K562 (cell line): ENCODE data around the gene GFOD1. TPM values are rescaled to one million over a fixed set of nuclear protein-coding genes. Genes with fewer than 3 reads are reported as not detected.

Experiments
- ARID1B ChIP-seq: fragments of 450-650 bp; IDR thresholded peaks from 2 replicates; pipeline ENCODE4 v1.6.1; 2016; ENCODE audit warnings: antibody characterized with exemption, mild to moderate bottlenecking, inconsistent platforms
- CXXC5 ChIP-seq: fragments of 250-450 bp; sonication (Bioruptor Pico); IDR thresholded peaks from 2 replicates; pipeline ENCODE4 v1.8.0; 2022; ENCODE audit warnings: inconsistent platforms, mild to moderate bottlenecking, moderate library complexity
- ETV1 ChIP-seq: fragments of 450-650 bp; conservative IDR thresholded peaks from 2 replicates; pipeline ENCODE4 v1.6.1; 2016; ENCODE audit warnings: missing genetic modification characterization, control low read depth, low read depth, missing compliant biosample characterization
- FOXJ2 ChIP-seq: fragments of 200-800 bp; sonication (Bioruptor generic); IDR thresholded peaks from 2 replicates; pipeline ENCODE4 v1.6.1; 2016; ENCODE audit warnings: missing genetic modification characterization, missing compliant biosample characterization
- HDAC1 ChIP-seq, 2 experiments: fragments of 450-650 bp; IDR thresholded peaks; 2 replicates each; pipeline ENCODE4 v1.6.1; 2016 to 2017; ENCODE audit warnings: inconsistent platforms in 1 of 2, mild to moderate bottlenecking in 1 of 2, moderate library complexity in 1 of 2
- PRPF4 ChIP-seq: fragments of 200-400 bp; formaldehyde crosslinking; IDR thresholded peaks from one replicate; pipeline ENCODE4 v1.6.1; 2017; ENCODE audit warnings: low read length, low read depth, mild to moderate bottlenecking; ENCODE audit not compliant: insufficient read depth, poor library complexity, severe bottlenecking
- TBL1XR1 ChIP-seq, 2 experiments: IDR thresholded peaks; 2 replicates each; pipeline ENCODE4 v1.6.1; 2012; ENCODE audit warnings: improper control_type of control experiment in 2 of 2, low read length in 2 of 2, mild to moderate bottlenecking in 1 of 2
- ZNF175 ChIP-seq: fragments of 200-800 bp; sonication (Bioruptor generic); IDR thresholded peaks from 2 replicates; pipeline ENCODE4 v1.6.1; 2016; ENCODE audit warnings: low read depth, mild to moderate bottlenecking, missing genetic modification characterization, missing compliant biosample characterization
- ZNF766 ChIP-seq: fragments of 200-800 bp; sonication (Bioruptor generic); conservative IDR thresholded peaks from 2 replicates; pipeline ENCODE4 v1.6.1; 2016; ENCODE audit warnings: missing genetic modification characterization, missing compliant biosample characterization
- polyA plus RNA-seq, 8 experiments: library from polyadenylated mRNA; depleted of rRNA in 4 of 8; stranded (reverse) in 5 of 8; unstranded in 3 of 8; fragments of >200 nt; fragmentation: Nextera tagmentation in 2 of 8; fragmentation: Illumina TruSeq in 1 of 8; extraction: Ambion mirVana in 2 of 8; extraction: Trizol in 1 of 8; gene quantifications; 2 replicates each; pipeline versions ENCODE4 v1.2.1 to v1.2.3, GENCODE V29; 2011 to 2014; ENCODE audit warnings: inconsistent platforms in 1 of 8, missing spikeins in 1 of 8
- total RNA-seq, 7 experiments: library from RNA; depleted of rRNA in 6 of 7; stranded (reverse); fragments of >200 nt in 6 of 7; fragmentation: Illumina TruSeq in 2 of 7; extraction: Trizol in 2 of 7; gene quantifications; 2 replicates each; pipeline versions ENCODE4 v1.2.1 to v1.2.3, GENCODE V29; 2011 to 2021; ENCODE audit warnings: low replicate concordance in 1 of 7
- TF ChIP-seq, protein P1 (sequence below): fragments of 450-650 bp; IDR thresholded peaks from 2 replicates; pipeline ENCODE4 v1.7.0; 2016; ENCODE audit warnings: borderline replicate concordance
- TF ChIP-seq, protein P2 (sequence below), 2 experiments: fragments of 450-650 bp in 1 of 2; sonication (generic) in 1 of 2; formaldehyde crosslinking in 1 of 2; IDR thresholded peaks in 1 of 2; conservative IDR thresholded peaks in 1 of 2; 2 replicates each; pipeline versions ENCODE4 v1.6.1 to v1.8.1; 2016 to 2023; ENCODE audit warnings: mild to moderate bottlenecking in 2 of 2, moderate library complexity in 2 of 2, inconsistent platforms in 1 of 2, missing genetic modification reagents in 1 of 2
- TF ChIP-seq, protein P3 (sequence below): sonication (generic); formaldehyde crosslinking; IDR thresholded peaks from 2 replicates; pipeline ENCODE4 v1.8.0; 2023; ENCODE audit warnings: mild to moderate bottlenecking, missing genetic modification reagents
- TF ChIP-seq, protein P4 (sequence below): sonication (generic); formaldehyde crosslinking; IDR thresholded peaks from 2 replicates; pipeline ENCODE4 v1.8.1; 2022; ENCODE audit warnings: missing genetic modification reagents
- TF ChIP-seq, protein P5 (sequence below): fragments of 250-450 bp; sonication (Bioruptor Pico); IDR thresholded peaks from 2 replicates; pipeline ENCODE4 v1.5.0; 2020; ENCODE audit warnings: mild to moderate bottlenecking, borderline replicate concordance

GFOD1 gene
- total and polyA plus RNA-seq, 9 of the 15 experiments (the other 6 are each of a cell fraction or from before 2014, with no cell fraction given) = 3.8 to 12.0 (median 8.2) TPM

DNA sequence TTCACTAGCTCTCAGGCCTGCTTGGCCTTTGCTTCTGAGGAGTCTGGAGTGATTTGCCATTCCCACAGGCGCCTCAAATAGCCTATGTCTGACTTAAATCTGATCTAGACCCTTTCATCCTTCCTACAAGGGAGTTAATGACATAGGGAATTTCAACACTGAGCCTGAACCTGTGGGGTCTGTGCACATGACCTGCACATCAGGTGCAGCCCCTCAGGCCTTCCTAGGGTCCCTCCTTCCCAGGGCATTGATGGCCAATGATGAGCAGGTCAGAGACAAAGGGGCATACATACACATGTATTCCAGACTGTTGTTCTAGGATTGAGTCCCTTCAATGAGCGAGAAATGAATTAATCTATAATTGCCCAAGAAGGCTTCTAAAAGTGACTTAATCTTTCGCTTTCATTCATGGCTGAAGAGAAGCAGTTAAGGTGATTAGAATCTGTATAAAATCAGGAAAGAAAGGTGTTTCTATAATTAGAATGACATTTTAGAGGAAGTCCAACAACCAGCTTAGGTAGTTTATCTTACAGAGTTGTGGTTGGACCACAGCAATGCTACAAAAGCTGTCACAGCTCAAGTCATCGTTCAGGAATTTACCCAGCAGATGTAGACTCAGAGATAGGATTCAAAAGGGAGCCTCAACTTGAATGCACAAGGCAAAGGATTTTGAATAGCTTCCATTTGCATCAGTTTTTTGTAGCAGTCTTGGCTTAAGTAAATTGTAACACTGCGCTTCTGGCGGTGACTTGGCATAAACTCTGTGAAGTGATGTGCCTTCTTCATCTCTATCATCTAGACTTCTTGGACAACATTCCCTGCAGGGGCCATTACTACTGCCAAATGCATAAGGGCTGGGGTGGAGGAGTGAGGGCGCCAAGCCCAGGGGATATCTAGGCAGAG, 132.1 kb downstream of the GFOD1 start (continued):
- TF ChIP-seq, protein P1, sequence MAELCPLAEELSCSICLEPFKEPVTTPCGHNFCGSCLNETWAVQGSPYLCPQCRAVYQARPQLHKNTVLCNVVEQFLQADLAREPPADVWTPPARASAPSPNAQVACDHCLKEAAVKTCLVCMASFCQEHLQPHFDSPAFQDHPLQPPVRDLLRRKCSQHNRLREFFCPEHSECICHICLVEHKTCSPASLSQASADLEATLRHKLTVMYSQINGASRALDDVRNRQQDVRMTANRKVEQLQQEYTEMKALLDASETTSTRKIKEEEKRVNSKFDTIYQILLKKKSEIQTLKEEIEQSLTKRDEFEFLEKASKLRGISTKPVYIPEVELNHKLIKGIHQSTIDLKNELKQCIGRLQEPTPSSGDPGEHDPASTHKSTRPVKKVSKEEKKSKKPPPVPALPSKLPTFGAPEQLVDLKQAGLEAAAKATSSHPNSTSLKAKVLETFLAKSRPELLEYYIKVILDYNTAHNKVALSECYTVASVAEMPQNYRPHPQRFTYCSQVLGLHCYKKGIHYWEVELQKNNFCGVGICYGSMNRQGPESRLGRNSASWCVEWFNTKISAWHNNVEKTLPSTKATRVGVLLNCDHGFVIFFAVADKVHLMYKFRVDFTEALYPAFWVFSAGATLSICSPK = no peak
- TF ChIP-seq ARID1B (peak; percentile 95), FOXJ2 (tag) (no peak), ZNF766 (CRISPR knock-in tag) (0 out of 2 replicates have a peak, but pooled peaks have one; percentile 41), ZNF175 (CRISPR knock-in tag) (peak; percentile 43; the same call in 1 of the 2 replicates), ETV1 (no peak), PRPF4 (no peak), CXXC5 (peak; percentile 56; the same call in 1 of the 2 replicates), TBL1XR1 (IDR thresholded peaks at IDR 0.05; ENCODE audit: low read length in 2 of 2) (peak in 1 of 2 experiments; percentile 88; a peak in 2 of 4 replicates), HDAC1 (IDR thresholded peaks at IDR 0.05) (peak; percentile 78 to 93; a peak in 3 of 4 replicates)
- TF ChIP-seq, protein P2, sequence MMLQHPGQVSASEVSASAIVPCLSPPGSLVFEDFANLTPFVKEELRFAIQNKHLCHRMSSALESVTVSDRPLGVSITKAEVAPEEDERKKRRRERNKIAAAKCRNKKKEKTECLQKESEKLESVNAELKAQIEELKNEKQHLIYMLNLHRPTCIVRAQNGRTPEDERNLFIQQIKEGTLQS (IDR thresholded peaks at IDR 0.05) = peak; percentile 92
- TF ChIP-seq, protein P2 (CRISPR knock-in tag; conservative IDR thresholded peaks at IDR 0.05) = peak; percentile 72; the same call in 1 of the 2 replicates
- TF ChIP-seq, protein P3, sequence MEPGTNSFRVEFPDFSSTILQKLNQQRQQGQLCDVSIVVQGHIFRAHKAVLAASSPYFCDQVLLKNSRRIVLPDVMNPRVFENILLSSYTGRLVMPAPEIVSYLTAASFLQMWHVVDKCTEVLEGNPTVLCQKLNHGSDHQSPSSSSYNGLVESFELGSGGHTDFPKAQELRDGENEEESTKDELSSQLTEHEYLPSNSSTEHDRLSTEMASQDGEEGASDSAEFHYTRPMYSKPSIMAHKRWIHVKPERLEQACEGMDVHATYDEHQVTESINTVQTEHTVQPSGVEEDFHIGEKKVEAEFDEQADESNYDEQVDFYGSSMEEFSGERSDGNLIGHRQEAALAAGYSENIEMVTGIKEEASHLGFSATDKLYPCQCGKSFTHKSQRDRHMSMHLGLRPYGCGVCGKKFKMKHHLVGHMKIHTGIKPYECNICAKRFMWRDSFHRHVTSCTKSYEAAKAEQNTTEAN (CRISPR knock-in tag) = no peak
- TF ChIP-seq, protein P4, sequence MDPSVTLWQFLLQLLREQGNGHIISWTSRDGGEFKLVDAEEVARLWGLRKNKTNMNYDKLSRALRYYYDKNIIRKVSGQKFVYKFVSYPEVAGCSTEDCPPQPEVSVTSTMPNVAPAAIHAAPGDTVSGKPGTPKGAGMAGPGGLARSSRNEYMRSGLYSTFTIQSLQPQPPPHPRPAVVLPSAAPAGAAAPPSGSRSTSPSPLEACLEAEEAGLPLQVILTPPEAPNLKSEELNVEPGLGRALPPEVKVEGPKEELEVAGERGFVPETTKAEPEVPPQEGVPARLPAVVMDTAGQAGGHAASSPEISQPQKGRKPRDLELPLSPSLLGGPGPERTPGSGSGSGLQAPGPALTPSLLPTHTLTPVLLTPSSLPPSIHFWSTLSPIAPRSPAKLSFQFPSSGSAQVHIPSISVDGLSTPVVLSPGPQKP (CRISPR knock-in tag) = no peak
- TF ChIP-seq, protein P5, sequence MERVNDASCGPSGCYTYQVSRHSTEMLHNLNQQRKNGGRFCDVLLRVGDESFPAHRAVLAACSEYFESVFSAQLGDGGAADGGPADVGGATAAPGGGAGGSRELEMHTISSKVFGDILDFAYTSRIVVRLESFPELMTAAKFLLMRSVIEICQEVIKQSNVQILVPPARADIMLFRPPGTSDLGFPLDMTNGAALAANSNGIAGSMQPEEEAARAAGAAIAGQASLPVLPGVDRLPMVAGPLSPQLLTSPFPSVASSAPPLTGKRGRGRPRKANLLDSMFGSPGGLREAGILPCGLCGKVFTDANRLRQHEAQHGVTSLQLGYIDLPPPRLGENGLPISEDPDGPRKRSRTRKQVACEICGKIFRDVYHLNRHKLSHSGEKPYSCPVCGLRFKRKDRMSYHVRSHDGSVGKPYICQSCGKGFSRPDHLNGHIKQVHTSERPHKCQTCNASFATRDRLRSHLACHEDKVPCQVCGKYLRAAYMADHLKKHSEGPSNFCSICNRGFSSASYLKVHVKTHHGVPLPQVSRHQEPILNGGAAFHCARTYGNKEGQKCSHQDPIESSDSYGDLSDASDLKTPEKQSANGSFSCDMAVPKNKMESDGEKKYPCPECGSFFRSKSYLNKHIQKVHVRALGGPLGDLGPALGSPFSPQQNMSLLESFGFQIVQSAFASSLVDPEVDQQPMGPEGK (CRISPR knock-in tag) = no peak
